Measurements from ENCODE around the gene MRAS. TPM values are rescaled to one million over a fixed set of nuclear protein-coding genes. Genes with fewer than 3 reads are reported as not detected.

Gene MRAS
- total and polyA plus RNA-seq, 2 of the 4 experiments (the other 2 are of a cell fraction): 59.3 to 60.6 TPM

- no peaks in the 10 kb centered on the region for H3K4me1 ChIP-seq (ENCODE audit: control insufficient read depth, insufficient read depth, low read length)
- H3K56ac ChIP-seq (ENCODE audit: extremely low read depth, insufficient read depth, low read length): no peak overlapping the region
- no peak overlapping the region for H2AK9ac ChIP-seq (replicated peaks; ENCODE audit: low read depth, low read length, poor library complexity)
- no peak overlapping the region for H3K27ac ChIP-seq (ENCODE audit: insufficient read depth, low read length)
- peaks cover 8% of the 10 kb centered on the region for H4K20me1 ChIP-seq (ENCODE audit: insufficient read depth, low read length)
- no peak overlapping the region for H4K8ac ChIP-seq (ENCODE audit: low read depth in 2 of 2, low read length in 2 of 2)
- no peak overlapping the region for H2BK20ac ChIP-seq (ENCODE audit: low read depth, low read length)
- no TSS peak for BruUV-seq (replicated peaks)
- H2AFZ ChIP-seq (replicated peaks; ENCODE audit: low read length, poor library complexity): no peak overlapping the region
- peaks cover 4% of the 10 kb centered on the region; the same call in 1 of the 2 replicates for H3K36me3 ChIP-seq (ENCODE audit: control insufficient read depth, insufficient read depth, low read length)
- no peaks in the 10 kb centered on the region for H3K27me3 ChIP-seq (ENCODE audit: control insufficient read depth, insufficient read depth, low read length)
- no peak overlapping the region for H4K91ac ChIP-seq (ENCODE audit: insufficient read depth, low read depth, low read length)
- no peak overlapping the region for H3K9ac ChIP-seq (ENCODE audit: low read depth, low read length)
- no peak overlapping the region for H2BK5ac ChIP-seq (ENCODE audit: low read depth, low read length, poor library complexity, severe bottlenecking)
- no peak overlapping the region for H3K4me2 ChIP-seq (ENCODE audit: low read depth, low read length)
- TF ChIP-seq SMC3 (IDR thresholded peaks at IDR 0.05; ENCODE audit: low read depth, low read length) (no peak), CTCF (conservative IDR thresholded peaks at IDR 0.05; ENCODE audit: low read depth, low read length) (no peak), RCOR1 (IDR thresholded peaks at IDR 0.05; ENCODE audit: insufficient replicate concordance, low read length) (no peak), USF2 (IDR thresholded peaks at IDR 0.05; ENCODE audit: low read depth, low read length) (no peak), ELK1 (IDR thresholded peaks at IDR 0.05; ENCODE audit: borderline replicate concordance, low read depth, low read length) (no peak), POLR2A (IDR thresholded peaks at IDR 0.05; ENCODE audit: low read depth, low read length) (no peak), MAFK (IDR thresholded peaks at IDR 0.05; ENCODE audit: low read depth, low read length) (no peak), CEBPB (IDR thresholded peaks at IDR 0.05; ENCODE audit: low read depth, low read length) (no peak), RFX5 (IDR thresholded peaks at IDR 0.05; ENCODE audit: low read depth, low read length) (no peak), MAZ (IDR thresholded peaks at IDR 0.05; ENCODE audit: borderline replicate concordance, low read depth, low read length) (no peak), BHLHE40 (IDR thresholded peaks at IDR 0.05; ENCODE audit: low read depth, low read length) (no peak)
- no peak overlapping the region for H2AK5ac ChIP-seq (ENCODE audit: low read depth, low read length)
- dilution Hi-C loops (cut with HindIII; ENCODE audit: low sequenced_read_pairs, unreplicated experiment) (no loop called here), intact Hi-C loops (cut with micrococcal nuclease) (no loop called here), in situ Hi-C loops (cut with MboI; ENCODE audit: low sequenced_read_pairs) (no loop called here)
- H3K23ac ChIP-seq (ENCODE audit: low read depth, low read length): no peak overlapping the region
- no peak overlapping the region for H3K14ac ChIP-seq (replicated peaks; ENCODE audit: low read depth, low read length)
- WGBS, 2 experiments (ENCODE audit: extremely low coverage in 2 of 2, insufficient read length in 1 of 2): 83% methylated on average over 2 of the region's 9 CpGs; no CpG with 5 or more reads in 1 of the 2 experiments
- H3K4ac ChIP-seq (ENCODE audit: low read depth, low read length): no peak overlapping the region
- ATAC-seq (ENCODE audit: low read depth) (no peak), DNase-seq (no peak)
- CTCF ChIA-PET: no interaction called here
- H4K5ac ChIP-seq (ENCODE audit: low read depth, low read length): no peak overlapping the region
- H3K79me1 ChIP-seq (ENCODE audit: low read depth in 1 of 2, low read length in 2 of 2): peaks cover 2 to 28% of the 10 kb centered on the region in 2 experiments; a peak in 3 of 4 replicates
- H2BK120ac ChIP-seq (ENCODE audit: low read depth, low read length): no peak overlapping the region
- POLR2A ChIA-PET (ENCODE audit: unreplicated experiment): no interaction called here
- H3K18ac ChIP-seq (ENCODE audit: low read depth, low read length): no peak overlapping the region
- peaks cover 7% of the 10 kb centered on the region for H3K9me1 ChIP-seq (ENCODE audit: insufficient read depth, low read length)
- no peak overlapping the region for H2BK15ac ChIP-seq (ENCODE audit: low read depth, low read length)
- H3K4me3 ChIP-seq (ENCODE audit: insufficient read depth, low read depth, low read length): no peak overlapping the region
- H3K9me3 ChIP-seq (ENCODE audit: control insufficient read depth, insufficient read depth, low read length): no peaks in the 10 kb centered on the region
Measured at GRCh38 chr3:138371070-138371965, 22.9 kb downstream of the MRAS start.
